ENCODE data around the gene SSH3.

The SSH3 gene

GRCh38 chr11:67353317-67354074 lies 50.2 kb downstream of the SSH3 start, which contains the start of gene POLD4:
TSS of gene POLD4 (minus strand) at chr11:67353546. CDS start at chr11:67353399, 147 bp downstream.
- Histone ChIP-seq H3K4me2 (ENCODE audit: low read depth, low read length, poor library complexity, severe bottlenecking) (peak within 1 kb of the TSS; percentile 79), H3K36me3 (ENCODE audit: low read length) (no peaks in the 10 kb centered on the region), H3K9me3 (ENCODE audit: insufficient read depth, low read length) (no peaks in the 10 kb centered on the region), H3K9ac (ENCODE audit: low read length) (peak within 1 kb of the TSS; percentile 86), H3K9me2 (replicated peaks; ENCODE audit: insufficient read depth, low read length) (no peaks in the 10 kb centered on the region), H2AFZ (ENCODE audit: low read depth, low read length, severe bottlenecking) (no peak within 1 kb of the TSS), H3K4me3 (ENCODE audit: insufficient read depth, low read length, poor library complexity, severe bottlenecking) (peak within 1 kb of the TSS; percentile 59), H3K27ac (ENCODE audit: low read depth, low read length) (peak within 1 kb of the TSS; percentile 96), H3K79me2 (ENCODE audit: insufficient read depth, low read length) (no peaks in the 10 kb centered on the region), H3K27me3 (ENCODE audit: low read length) (no peaks in the 10 kb centered on the region), H3F3A (ENCODE audit: insufficient read depth) (peaks cover 24% of the 10 kb centered on the region), H4K20me1 (ENCODE audit: low read depth, low read length) (no peaks in the 10 kb centered on the region)
- TF ChIP-seq EZH2phosphoT487 (conservative IDR thresholded peaks at IDR 0.05; ENCODE audit: low read length), result no peak
- TF ChIP-seq, protein P1, sequence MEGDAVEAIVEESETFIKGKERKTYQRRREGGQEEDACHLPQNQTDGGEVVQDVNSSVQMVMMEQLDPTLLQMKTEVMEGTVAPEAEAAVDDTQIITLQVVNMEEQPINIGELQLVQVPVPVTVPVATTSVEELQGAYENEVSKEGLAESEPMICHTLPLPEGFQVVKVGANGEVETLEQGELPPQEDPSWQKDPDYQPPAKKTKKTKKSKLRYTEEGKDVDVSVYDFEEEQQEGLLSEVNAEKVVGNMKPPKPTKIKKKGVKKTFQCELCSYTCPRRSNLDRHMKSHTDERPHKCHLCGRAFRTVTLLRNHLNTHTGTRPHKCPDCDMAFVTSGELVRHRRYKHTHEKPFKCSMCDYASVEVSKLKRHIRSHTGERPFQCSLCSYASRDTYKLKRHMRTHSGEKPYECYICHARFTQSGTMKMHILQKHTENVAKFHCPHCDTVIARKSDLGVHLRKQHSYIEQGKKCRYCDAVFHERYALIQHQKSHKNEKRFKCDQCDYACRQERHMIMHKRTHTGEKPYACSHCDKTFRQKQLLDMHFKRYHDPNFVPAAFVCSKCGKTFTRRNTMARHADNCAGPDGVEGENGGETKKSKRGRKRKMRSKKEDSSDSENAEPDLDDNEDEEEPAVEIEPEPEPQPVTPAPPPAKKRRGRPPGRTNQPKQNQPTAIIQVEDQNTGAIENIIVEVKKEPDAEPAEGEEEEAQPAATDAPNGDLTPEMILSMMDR (IDR thresholded peaks at IDR 0.05; ENCODE audit: insufficient read depth, low read length, poor library complexity, severe bottlenecking), result no peak

GRCh38 chr11:67354075-67355022 lies 51.0 kb downstream of the SSH3 start:
- peak overlapping the region; percentile 64 for H3K9ac ChIP-seq (ENCODE audit: low read length)
- no peaks in the 10 kb centered on the region for H3K9me2 ChIP-seq (replicated peaks; ENCODE audit: insufficient read depth, low read length)
- H2AFZ ChIP-seq (ENCODE audit: low read depth, low read length, severe bottlenecking), result no peak overlapping the region
- H3K4me2 ChIP-seq (ENCODE audit: low read depth, low read length, poor library complexity, severe bottlenecking), result peak overlapping the region; percentile 69
- H3K27ac ChIP-seq (ENCODE audit: low read depth, low read length), result peak overlapping the region; percentile 96
- TF ChIP-seq, protein P1 (IDR thresholded peaks at IDR 0.05; ENCODE audit: insufficient read depth, low read length, poor library complexity, severe bottlenecking), result no peak
- TF ChIP-seq EZH2phosphoT487 (conservative IDR thresholded peaks at IDR 0.05; ENCODE audit: low read length), result no peak
- no peaks in the 10 kb centered on the region for H3K9me3 ChIP-seq (ENCODE audit: insufficient read depth, low read length)
- H3K36me3 ChIP-seq (ENCODE audit: low read length), result no peaks in the 10 kb centered on the region
- H4K20me1 ChIP-seq (ENCODE audit: low read depth, low read length), result no peaks in the 10 kb centered on the region
- no peaks in the 10 kb centered on the region for H3K79me2 ChIP-seq (ENCODE audit: insufficient read depth, low read length)
- H3K27me3 ChIP-seq (ENCODE audit: low read length), result no peaks in the 10 kb centered on the region
- H3F3A ChIP-seq (ENCODE audit: insufficient read depth), result peaks cover 24% of the 10 kb centered on the region
- peak overlapping the region; percentile 48 for H3K4me3 ChIP-seq (ENCODE audit: insufficient read depth, low read length, poor library complexity, severe bottlenecking)

GRCh38 chr11:67355023-67355793 lies 51.9 kb downstream of the SSH3 start:
- peak overlapping the region; percentile 64; the same call in 1 of the 2 replicates for H3K9ac ChIP-seq (ENCODE audit: low read length)
- H3K9me3 ChIP-seq (ENCODE audit: insufficient read depth, low read length), result no peaks in the 10 kb centered on the region
- peak overlapping the region; percentile 96 for H3K27ac ChIP-seq (ENCODE audit: low read depth, low read length)
- no peaks in the 10 kb centered on the region for H3K79me2 ChIP-seq (ENCODE audit: insufficient read depth, low read length)
- no peak overlapping the region for H2AFZ ChIP-seq (ENCODE audit: low read depth, low read length, severe bottlenecking)
- no peak overlapping the region for H3K4me3 ChIP-seq (ENCODE audit: insufficient read depth, low read length, poor library complexity, severe bottlenecking)
- TF ChIP-seq, protein P1 (IDR thresholded peaks at IDR 0.05; ENCODE audit: insufficient read depth, low read length, poor library complexity, severe bottlenecking), result no peak
- TF ChIP-seq EZH2phosphoT487 (conservative IDR thresholded peaks at IDR 0.05; ENCODE audit: low read length), result no peak
- H3F3A ChIP-seq (ENCODE audit: insufficient read depth), result peaks cover 24% of the 10 kb centered on the region
- no peaks in the 10 kb centered on the region for H3K9me2 ChIP-seq (replicated peaks; ENCODE audit: insufficient read depth, low read length)
- peak overlapping the region; percentile 64 for H3K4me2 ChIP-seq (ENCODE audit: low read depth, low read length, poor library complexity, severe bottlenecking)
- no peaks in the 10 kb centered on the region for H3K27me3 ChIP-seq (ENCODE audit: low read length)
- H4K20me1 ChIP-seq (ENCODE audit: low read depth, low read length), result no peaks in the 10 kb centered on the region
- no peaks in the 10 kb centered on the region for H3K36me3 ChIP-seq (ENCODE audit: low read length)

Measured in SU-DHL-6 (cell line).